HL-60/S4 (cell line): ENCODE measurements around the gene PCSK6.

Experiments
- in situ Hi-C: fragments of 300-500 bp; cut with MboI; formaldehyde crosslinking; loops from 2 replicates; pipeline ENCODE4 v1.14.3; 2022; ENCODE audit warnings: low sequenced_read_pairs

PCSK6 gene

GRCh38 chr15:101499863-101500713 is 10.6 kb upstream of the PCSK6 start:
- in situ Hi-C loops: no loop called here

- in situ Hi-C loops: no loop called here
Measured at GRCh38 chr15:101498717-101499480, 9.4 kb upstream of the PCSK6 start.

- in situ Hi-C loops: no loop called here
Measured at GRCh38 chr15:101498076-101498716, 8.7 kb upstream of the PCSK6 start.

- in situ Hi-C loops: no loop called here
Measured at GRCh38 chr15:101497484-101498034, 8.1 kb upstream of the PCSK6 start.

GRCh38 chr15:101497017-101497416 is 7.5 kb upstream of the PCSK6 start:
- in situ Hi-C loops: no loop called here

GRCh38 chr15:101496198-101496986 is 6.9 kb upstream of the PCSK6 start:
- in situ Hi-C loops: no loop called here

GRCh38 chr15:101495334-101496197 is 6.1 kb upstream of the PCSK6 start:
- in situ Hi-C loops: no loop called here

GRCh38 chr15:101494251-101494796 is 4.8 kb upstream of the PCSK6 start:
- in situ Hi-C loops: no loop called here

- in situ Hi-C loops: no loop called here
Measured at GRCh38 chr15:101492766-101493692, 3.5 kb upstream of the PCSK6 start.

- in situ Hi-C loops: no loop called here
Measured at GRCh38 chr15:101491734-101492640, 2.5 kb upstream of the PCSK6 start.

- in situ Hi-C loops: no loop called here
Measured at GRCh38 chr15:101490922-101491733, 1.6 kb upstream of the PCSK6 start.

GRCh38 chr15:101490408-101490891 is 943 bp upstream of the PCSK6 start:
- in situ Hi-C loops: no loop called here

GRCh38 chr15:101489237-101489598 is 289 bp downstream of the PCSK6 start:
- in situ Hi-C loops: no loop called here

GRCh38 chr15:101488300-101489164 is 975 bp downstream of the PCSK6 start:
- in situ Hi-C loops: no loop called here

GRCh38 chr15:101486696-101487459 is 2.6 kb downstream of the PCSK6 start:
- in situ Hi-C loops: no loop called here
